PC-9 (cell line): ENCODE results near the gene SH3PXD2B.

Source experiments
- EZH2 ChIP-seq: fragments of 200-600 bp; sonication (generic); IDR thresholded peaks from 2 replicates; pipeline ENCODE4 v1.8.0; 2017; ENCODE audit warnings: antibody characterized with exemption, low read depth
- TF ChIP-seq, protein P1 (sequence below): fragments of 200-600 bp; sonication (generic); conservative IDR thresholded peaks from 2 replicates; pipeline ENCODE4 v1.6.1; 2017; ENCODE audit warnings: mixed run types, antibody characterized with exemption, mild to moderate bottlenecking, moderate library complexity

DNA sequence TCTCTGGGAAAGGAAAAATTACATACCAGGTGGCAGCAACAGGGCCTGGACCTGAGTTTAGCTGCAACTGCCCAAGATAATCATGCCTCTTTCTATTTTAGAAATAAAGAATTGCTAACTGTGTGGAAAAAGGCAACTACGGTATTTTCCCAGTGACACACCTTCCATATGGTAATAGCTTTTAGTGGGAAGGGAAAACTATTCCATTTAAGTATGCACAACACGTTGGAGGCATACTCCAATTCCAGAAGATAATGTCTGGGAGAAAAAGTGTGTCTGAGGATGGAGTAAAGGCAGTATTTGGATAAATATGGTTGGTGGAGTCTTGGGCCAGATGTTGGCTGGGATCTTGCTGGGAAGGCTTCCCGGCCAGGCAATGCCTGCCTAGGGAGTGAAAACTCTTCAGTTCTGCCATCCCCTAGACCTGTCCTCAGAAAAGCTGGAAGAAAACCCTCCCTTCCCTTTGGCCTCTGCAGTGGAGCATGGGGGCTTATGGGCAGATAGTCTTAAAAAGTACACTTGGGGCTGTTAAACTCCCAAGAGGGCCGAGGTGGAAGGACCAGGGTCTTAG, 40.6 kb downstream of the SH3PXD2B start:
- TF ChIP-seq, protein P1, sequence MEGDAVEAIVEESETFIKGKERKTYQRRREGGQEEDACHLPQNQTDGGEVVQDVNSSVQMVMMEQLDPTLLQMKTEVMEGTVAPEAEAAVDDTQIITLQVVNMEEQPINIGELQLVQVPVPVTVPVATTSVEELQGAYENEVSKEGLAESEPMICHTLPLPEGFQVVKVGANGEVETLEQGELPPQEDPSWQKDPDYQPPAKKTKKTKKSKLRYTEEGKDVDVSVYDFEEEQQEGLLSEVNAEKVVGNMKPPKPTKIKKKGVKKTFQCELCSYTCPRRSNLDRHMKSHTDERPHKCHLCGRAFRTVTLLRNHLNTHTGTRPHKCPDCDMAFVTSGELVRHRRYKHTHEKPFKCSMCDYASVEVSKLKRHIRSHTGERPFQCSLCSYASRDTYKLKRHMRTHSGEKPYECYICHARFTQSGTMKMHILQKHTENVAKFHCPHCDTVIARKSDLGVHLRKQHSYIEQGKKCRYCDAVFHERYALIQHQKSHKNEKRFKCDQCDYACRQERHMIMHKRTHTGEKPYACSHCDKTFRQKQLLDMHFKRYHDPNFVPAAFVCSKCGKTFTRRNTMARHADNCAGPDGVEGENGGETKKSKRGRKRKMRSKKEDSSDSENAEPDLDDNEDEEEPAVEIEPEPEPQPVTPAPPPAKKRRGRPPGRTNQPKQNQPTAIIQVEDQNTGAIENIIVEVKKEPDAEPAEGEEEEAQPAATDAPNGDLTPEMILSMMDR, result no peak
- TF ChIP-seq EZH2, result no peak
